ENCODE measurements around the gene CNOT3. TPM values are rescaled to one million over a fixed set of nuclear protein-coding genes. Genes with fewer than 3 reads are reported as not detected.

Gene CNOT3
- total and polyA plus RNA-seq, 2 of the 13 experiments (the other 11 are each of a cell fraction or from before 2014, with no cell fraction given), result 4.3 to 5.8 TPM

DNA sequence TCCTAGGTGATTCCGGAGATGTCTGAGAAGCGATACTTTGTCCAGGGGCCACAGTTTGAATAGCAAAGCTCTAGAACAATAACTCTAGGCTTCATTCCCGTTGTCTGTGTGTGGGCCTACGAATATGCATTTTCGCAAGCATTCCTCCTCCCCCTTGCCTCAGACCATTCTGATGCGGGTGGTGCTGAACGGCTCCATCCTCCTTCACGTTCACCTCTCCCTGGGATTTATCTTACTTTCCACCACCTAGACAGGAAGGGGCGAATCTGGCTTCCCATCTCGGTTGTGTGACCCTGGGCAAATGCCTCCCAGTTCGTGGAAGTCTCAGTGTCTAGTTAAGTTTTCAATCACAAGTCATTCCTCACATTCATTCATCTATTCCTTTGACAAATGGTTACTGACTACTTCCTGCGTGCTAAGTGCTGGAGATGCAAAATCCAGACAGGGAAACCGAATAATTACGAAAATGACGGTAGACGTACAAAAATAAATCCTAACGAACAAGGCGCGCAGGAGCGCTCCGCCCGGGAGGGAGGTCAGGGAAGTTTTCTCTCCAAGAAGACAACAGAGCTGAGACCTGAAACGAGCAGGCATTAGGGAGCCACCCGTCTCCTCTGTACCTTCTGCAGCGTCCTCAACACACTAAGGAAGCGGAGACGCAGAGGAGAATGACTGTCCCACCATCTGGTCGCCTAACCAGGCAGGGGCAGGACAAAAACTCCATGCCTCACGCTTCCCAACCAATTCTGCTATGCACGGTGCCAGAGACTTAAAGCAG lies 1.3 kb upstream of the CNOT3 start (continued):
- TF ChIP-seq BATF2 (CRISPR knock-in tag; IDR thresholded peaks at IDR 0.05) (no peak), PPARG (CRISPR knock-in tag; conservative IDR thresholded peaks at IDR 0.05) (no peak), ZNF772 (CRISPR knock-in tag; IDR thresholded peaks at IDR 0.05) (0 out of 2 replicates have a peak, but pooled peaks have one; percentile 33), ZFP62 (CRISPR knock-in tag; IDR thresholded peaks at IDR 0.05) (no peak), RAD51 (IDR thresholded peaks at IDR 0.05; ENCODE audit: borderline replicate concordance) (no peak), NONO (IDR thresholded peaks at IDR 0.05) (no peak), NONO (CRISPR knock-in tag; conservative IDR thresholded peaks at IDR 0.05) (no peak), RAD21 (CRISPR knock-in tag; IDR thresholded peaks at IDR 0.05) (no peak), MBD4 (IDR thresholded peaks at IDR 0.05; ENCODE audit: borderline replicate concordance, low read length) (no peak), ETV5 (CRISPR knock-in tag; IDR thresholded peaks at IDR 0.05; ENCODE audit: borderline replicate concordance) (no peak), NFIB (CRISPR knock-in tag; IDR thresholded peaks at IDR 0.05; ENCODE audit: borderline replicate concordance) (no peak), ZNF296 (CRISPR knock-in tag; conservative IDR thresholded peaks at IDR 0.05) (no peak), SCMH1 (CRISPR knock-in tag; IDR thresholded peaks at IDR 0.05; ENCODE audit: borderline replicate concordance) (no peak), EEA1 (CRISPR knock-in tag; IDR thresholded peaks at IDR 0.05; ENCODE audit: borderline replicate concordance) (no peak), LBX2 (CRISPR knock-in tag; IDR thresholded peaks at IDR 0.05; ENCODE audit: borderline replicate concordance) (no peak), ZNF790 (CRISPR knock-in tag; IDR thresholded peaks at IDR 0.05; ENCODE audit: borderline replicate concordance) (no peak), CREM (IDR thresholded peaks at IDR 0.05) (no peak), CREM (CRISPR knock-in tag; IDR thresholded peaks at IDR 0.05) (no peak), ZNF512 (CRISPR knock-in tag; IDR thresholded peaks at IDR 0.05) (0 out of 2 replicates have a peak, but pooled peaks have one; percentile 61), ZNF709 (CRISPR knock-in tag; IDR thresholded peaks at IDR 0.05) (0 out of 2 replicates have a peak, but pooled peaks have one; percentile 29), ZNF589 (CRISPR knock-in tag; conservative IDR thresholded peaks at IDR 0.05) (no peak), ZNF501 (CRISPR knock-in tag; IDR thresholded peaks at IDR 0.05) (0 out of 2 replicates have a peak, but pooled peaks have one; percentile 52)
- TF ChIP-seq, protein P1, sequence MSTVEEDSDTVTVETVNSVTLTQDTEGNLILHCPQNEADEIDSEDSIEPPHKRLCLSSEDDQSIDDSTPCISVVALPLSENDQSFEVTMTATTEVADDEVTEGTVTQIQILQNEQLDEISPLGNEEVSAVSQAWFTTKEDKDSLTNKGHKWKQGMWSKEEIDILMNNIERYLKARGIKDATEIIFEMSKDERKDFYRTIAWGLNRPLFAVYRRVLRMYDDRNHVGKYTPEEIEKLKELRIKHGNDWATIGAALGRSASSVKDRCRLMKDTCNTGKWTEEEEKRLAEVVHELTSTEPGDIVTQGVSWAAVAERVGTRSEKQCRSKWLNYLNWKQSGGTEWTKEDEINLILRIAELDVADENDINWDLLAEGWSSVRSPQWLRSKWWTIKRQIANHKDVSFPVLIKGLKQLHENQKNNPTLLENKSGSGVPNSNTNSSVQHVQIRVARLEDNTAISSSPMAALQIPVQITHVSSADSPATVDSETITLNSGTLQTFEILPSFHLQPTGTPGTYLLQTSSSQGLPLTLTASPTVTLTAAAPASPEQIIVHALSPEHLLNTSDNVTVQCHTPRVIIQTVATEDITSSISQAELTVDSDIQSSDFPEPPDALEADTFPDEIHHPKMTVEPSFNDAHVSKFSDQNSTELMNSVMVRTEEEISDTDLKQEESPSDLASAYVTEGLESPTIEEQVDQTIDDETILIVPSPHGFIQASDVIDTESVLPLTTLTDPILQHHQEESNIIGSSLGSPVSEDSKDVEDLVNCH (CRISPR knock-in tag; IDR thresholded peaks at IDR 0.05), result 0 out of 2 replicates have a peak, but pooled peaks have one; percentile 35

All from HepG2 (cell line).